ENCODE data around the gene CA12. TPM values are rescaled to one million over a fixed set of nuclear protein-coding genes. Genes with fewer than 3 reads are reported as not detected.

CA12 gene
- total and polyA plus RNA-seq, 2 of the 8 experiments (the other 6 are each of a cell fraction or from before 2014, with no cell fraction given): 4.7 to 4.9 TPM

DNA sequence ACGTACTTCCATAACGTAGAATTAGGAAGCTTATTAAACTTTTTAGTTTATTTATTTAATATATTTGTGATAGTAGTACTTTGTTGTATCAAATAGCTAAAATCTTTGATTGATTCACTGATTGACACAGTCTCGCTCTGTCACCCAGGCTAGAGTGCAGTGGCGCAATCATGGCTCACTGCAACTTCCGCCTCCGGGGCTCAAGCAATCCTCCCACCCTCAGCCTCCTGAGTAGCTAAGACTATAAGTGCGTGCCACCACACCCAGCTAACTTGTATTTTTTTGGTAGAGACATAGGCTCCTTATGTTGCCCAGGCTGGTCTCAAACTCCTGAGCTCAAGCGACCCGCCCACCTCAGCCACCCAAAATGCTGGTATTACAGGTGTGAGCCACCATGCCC lies 98.5 kb downstream of the CA12 start:
- H3K79me1 ChIP-seq (ENCODE audit: low read depth, low read length): no peaks in the 10 kb centered on the region
- no peak overlapping the region for H3K56ac ChIP-seq (replicated peaks; ENCODE audit: insufficient read length, low read depth, low read length)
- H4K91ac ChIP-seq (replicated peaks; ENCODE audit: insufficient read length, low read length): no peak overlapping the region
- CTCF ChIA-PET (ENCODE audit: partially characterized antibody): interaction anchor here (0.8 kb wide), 1 partner anchor 134 kb away, joined by 3 read pairs; no protein-coding TSS in a partner anchor
- H4K20me1 ChIP-seq (replicated peaks in 1 of 2; ENCODE audit: control insufficient read depth in 1 of 2, insufficient read depth in 2 of 2, low read length in 2 of 2): no peaks in the 10 kb centered on the region
- no peak overlapping the region for H2BK12ac ChIP-seq (ENCODE audit: low read depth, low read length)
- no peaks in the 10 kb centered on the region for H3K9me3 ChIP-seq (ENCODE audit: insufficient read depth in 2 of 2, low read depth in 1 of 2, low read length in 1 of 2)
- H3K9ac ChIP-seq (replicated peaks in 1 of 4; ENCODE audit: extremely low read depth in 1 of 4, low read depth in 3 of 4, low read length in 3 of 4): no peak overlapping the region
- H3K14ac ChIP-seq (ENCODE audit: insufficient read length): no peak overlapping the region
- H3K4ac ChIP-seq (replicated peaks; ENCODE audit: insufficient read length, low read depth, low read length): no peak overlapping the region
- no peak overlapping the region for H4K8ac ChIP-seq (ENCODE audit: extremely low read depth, insufficient read depth, low read length)
- H3K18ac ChIP-seq (ENCODE audit: extremely low read depth, low read length): no peak overlapping the region
- no peaks in the 10 kb centered on the region for H3K23me2 ChIP-seq (ENCODE audit: low read depth, low read length)
- no peak overlapping the region for H2BK120ac ChIP-seq (replicated peaks; ENCODE audit: low read depth, low read length)
- no peak overlapping the region for H3K23ac ChIP-seq (ENCODE audit: insufficient read length)
- no peak overlapping the region for H3K4me3 ChIP-seq (ENCODE audit: extremely low read depth in 1 of 4, insufficient read depth in 2 of 4, low read depth in 3 of 4, low read length in 4 of 4)
- H2AK5ac ChIP-seq (ENCODE audit: low read depth, low read length): no peak overlapping the region
- no peak overlapping the region for H4K5ac ChIP-seq (ENCODE audit: insufficient read length, low read depth, low read length)
- no peaks in the 10 kb centered on the region for H3K4me1 ChIP-seq (replicated peaks in 1 of 4; ENCODE audit: control insufficient read depth in 3 of 4, insufficient read depth in 4 of 4, low read length in 3 of 4)
- H3K27me3 ChIP-seq (replicated peaks in 1 of 4; ENCODE audit: control insufficient read depth in 3 of 4, extremely low read depth in 1 of 4, insufficient read depth in 3 of 4, low read length in 3 of 4): no peaks in the 10 kb centered on the region; a peak in 1 of 7 replicates
- WGBS, 2 experiments (ENCODE audit: extremely low coverage in 1 of 2, insufficient coverage in 1 of 2, insufficient read length in 1 of 2, insufficient replicate concordance in 2 of 2, low coverage in 1 of 2, low lambda C conversion rate in 2 of 2, missing lambda C conversion rate in 1 of 2): 92% methylated on average over 9 of the region's 9 CpGs; no CpG with 5 or more reads in 1 of the 2 experiments
- DNase-seq (ENCODE audit: low read depth in 1 of 2, low spot score in 2 of 2) (no peak), FAIRE-seq (no peak)
- POLR2A ChIA-PET (ENCODE audit: partially characterized antibody): interaction anchor here (0.6 to 1.5 kb wide), 2 partner anchors 29 to 163 kb away, joined by 3 to 4 read pairs; no protein-coding TSS in a partner anchor
- H2BK5ac ChIP-seq (ENCODE audit: low read depth, low read length): no peak overlapping the region
- H2BK20ac ChIP-seq (ENCODE audit: low read length): no peak overlapping the region
- no peak overlapping the region for H3K4me2 ChIP-seq (ENCODE audit: insufficient read depth in 1 of 2, low read depth in 2 of 2, low read length in 2 of 2)
- H3K36me3 ChIP-seq (ENCODE audit: control insufficient read depth in 2 of 4, insufficient read depth in 4 of 4, low read length in 3 of 4): peaks cover 0 to 13% (median 0%) of the 10 kb centered on the region in 4 experiments; a peak in 4 of 8 replicates
- TF ChIP-seq CEBPB (IDR thresholded peaks at IDR 0.05; ENCODE audit: low read depth, low read length) (no peak), YY1 (IDR thresholded peaks at IDR 0.05; ENCODE audit: low read depth, low read length) (no peak), RAD21 (IDR thresholded peaks at IDR 0.05 in 1 of 2, conservative IDR thresholded peaks at IDR 0.05 in 1 of 2; ENCODE audit: low read depth in 2 of 2, low read length in 2 of 2) (no peak), BCL11A (IDR thresholded peaks at IDR 0.05; ENCODE audit: low read depth in 2 of 2, low read length in 2 of 2) (no peak), TBP (IDR thresholded peaks at IDR 0.05; ENCODE audit: low read depth, low read length) (no peak), EP300 (IDR thresholded peaks at IDR 0.05; ENCODE audit: borderline replicate concordance in 1 of 2, low read depth in 2 of 2, low read length in 2 of 2) (no peak), CBX5 (IDR thresholded peaks at IDR 0.05; ENCODE audit: low read depth, low read length) (no peak), RXRA (IDR thresholded peaks at IDR 0.05; ENCODE audit: insufficient read depth, low read depth, low read length) (no peak)
- TF ChIP-seq, protein P1, sequence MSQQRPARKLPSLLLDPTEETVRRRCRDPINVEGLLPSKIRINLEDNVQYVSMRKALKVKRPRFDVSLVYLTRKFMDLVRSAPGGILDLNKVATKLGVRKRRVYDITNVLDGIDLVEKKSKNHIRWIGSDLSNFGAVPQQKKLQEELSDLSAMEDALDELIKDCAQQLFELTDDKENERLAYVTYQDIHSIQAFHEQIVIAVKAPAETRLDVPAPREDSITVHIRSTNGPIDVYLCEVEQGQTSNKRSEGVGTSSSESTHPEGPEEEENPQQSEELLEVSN (IDR thresholded peaks at IDR 0.05): no peak
- TF ChIP-seq, protein P2, sequence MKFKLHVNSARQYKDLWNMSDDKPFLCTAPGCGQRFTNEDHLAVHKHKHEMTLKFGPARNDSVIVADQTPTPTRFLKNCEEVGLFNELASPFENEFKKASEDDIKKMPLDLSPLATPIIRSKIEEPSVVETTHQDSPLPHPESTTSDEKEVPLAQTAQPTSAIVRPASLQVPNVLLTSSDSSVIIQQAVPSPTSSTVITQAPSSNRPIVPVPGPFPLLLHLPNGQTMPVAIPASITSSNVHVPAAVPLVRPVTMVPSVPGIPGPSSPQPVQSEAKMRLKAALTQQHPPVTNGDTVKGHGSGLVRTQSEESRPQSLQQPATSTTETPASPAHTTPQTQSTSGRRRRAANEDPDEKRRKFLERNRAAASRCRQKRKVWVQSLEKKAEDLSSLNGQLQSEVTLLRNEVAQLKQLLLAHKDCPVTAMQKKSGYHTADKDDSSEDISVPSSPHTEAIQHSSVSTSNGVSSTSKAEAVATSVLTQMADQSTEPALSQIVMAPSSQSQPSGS (IDR thresholded peaks at IDR 0.05; ENCODE audit: low read length): no peak
- H3K27ac ChIP-seq (ENCODE audit: low read depth, low read length): no peak overlapping the region
- no peaks in the 10 kb centered on the region for H3K79me2 ChIP-seq (ENCODE audit: control insufficient read depth in 1 of 2, insufficient read depth in 2 of 2, low read length in 2 of 2)
- no peak overlapping the region for H2BK15ac ChIP-seq (ENCODE audit: low read length)
- no peak overlapping the region for H2AFZ ChIP-seq (ENCODE audit: low read length)
